Ishikawa (cell line): Measurements from ENCODE around the gene STPG3.

Experiments used
- CEBPB ChIP-seq: IDR thresholded peaks from 2 replicates; pipeline ENCODE4 v1.6.1; 2012
- CREB1 ChIP-seq: IDR thresholded peaks from 2 replicates; pipeline ENCODE4 v1.6.1; 2012; ENCODE audit warnings: low read depth
- EGR1 ChIP-seq: IDR thresholded peaks from 2 replicates; pipeline ENCODE4 v1.6.1; 2012
- EP300 ChIP-seq: IDR thresholded peaks from 2 replicates; pipeline ENCODE4 v1.6.1; 2012; ENCODE audit warnings: borderline replicate concordance
- FOXM1 ChIP-seq: IDR thresholded peaks from 2 replicates; pipeline ENCODE4 v1.6.1; 2012; ENCODE audit warnings: low read depth, borderline replicate concordance
- NFIC ChIP-seq: IDR thresholded peaks from 2 replicates; pipeline ENCODE4 v1.6.1; 2012
- RAD21 ChIP-seq: IDR thresholded peaks from 2 replicates; pipeline ENCODE4 v1.6.1; 2012; ENCODE audit warnings: low read depth
- TAF1 ChIP-seq: IDR thresholded peaks from 2 replicates; pipeline ENCODE4 v1.6.1; 2012; ENCODE audit warnings: low read depth, mild to moderate bottlenecking
- TCF12 ChIP-seq: IDR thresholded peaks from 2 replicates; pipeline ENCODE4 v1.6.1; 2012; ENCODE audit warnings: low read depth
- TEAD4 ChIP-seq: IDR thresholded peaks from 2 replicates; pipeline ENCODE4 v1.6.1; 2012
- YY1 ChIP-seq: IDR thresholded peaks from 2 replicates; pipeline ENCODE4 v1.6.1; 2012; ENCODE audit warnings: low read depth
- ZBTB7A ChIP-seq: IDR thresholded peaks from 2 replicates; pipeline ENCODE4 v1.6.1; 2012; ENCODE audit warnings: low read depth
- TF ChIP-seq, protein P1 (sequence below): IDR thresholded peaks from 2 replicates; pipeline ENCODE4 v1.6.1; 2012; ENCODE audit warnings: low read depth, mild to moderate bottlenecking
- TF ChIP-seq, protein P2 (sequence below): IDR thresholded peaks from 2 replicates; pipeline ENCODE4 v1.6.1; 2012
- TF ChIP-seq, protein P3 (sequence below): IDR thresholded peaks from 2 replicates; pipeline ENCODE4 v1.6.1; 2012

STPG3 gene

DNA sequence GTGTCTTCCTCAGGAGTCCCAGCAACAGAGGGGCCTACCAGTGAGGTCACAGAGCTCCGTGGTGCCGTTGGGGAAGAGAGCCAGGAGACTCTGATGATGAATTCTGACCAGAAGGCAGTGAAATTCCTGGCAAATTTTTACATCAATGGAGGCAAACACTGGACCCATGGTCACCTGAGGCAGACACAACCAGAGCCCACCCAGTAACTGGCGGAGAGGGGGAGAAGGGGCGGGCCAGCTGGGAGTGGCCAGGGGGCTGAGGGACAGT is at the start of gene STPG3:
STPG3 (plus strand) TSS at position 93 of the 268 bp plus-strand sequence; CDS start at position 94, 1 bp downstream.
- no peak for TF ChIP-seq EGR1
- TF ChIP-seq NFIC = no peak
- no peak for TF ChIP-seq RAD21
- TF ChIP-seq TAF1 = no peak
- TF ChIP-seq, protein P1, sequence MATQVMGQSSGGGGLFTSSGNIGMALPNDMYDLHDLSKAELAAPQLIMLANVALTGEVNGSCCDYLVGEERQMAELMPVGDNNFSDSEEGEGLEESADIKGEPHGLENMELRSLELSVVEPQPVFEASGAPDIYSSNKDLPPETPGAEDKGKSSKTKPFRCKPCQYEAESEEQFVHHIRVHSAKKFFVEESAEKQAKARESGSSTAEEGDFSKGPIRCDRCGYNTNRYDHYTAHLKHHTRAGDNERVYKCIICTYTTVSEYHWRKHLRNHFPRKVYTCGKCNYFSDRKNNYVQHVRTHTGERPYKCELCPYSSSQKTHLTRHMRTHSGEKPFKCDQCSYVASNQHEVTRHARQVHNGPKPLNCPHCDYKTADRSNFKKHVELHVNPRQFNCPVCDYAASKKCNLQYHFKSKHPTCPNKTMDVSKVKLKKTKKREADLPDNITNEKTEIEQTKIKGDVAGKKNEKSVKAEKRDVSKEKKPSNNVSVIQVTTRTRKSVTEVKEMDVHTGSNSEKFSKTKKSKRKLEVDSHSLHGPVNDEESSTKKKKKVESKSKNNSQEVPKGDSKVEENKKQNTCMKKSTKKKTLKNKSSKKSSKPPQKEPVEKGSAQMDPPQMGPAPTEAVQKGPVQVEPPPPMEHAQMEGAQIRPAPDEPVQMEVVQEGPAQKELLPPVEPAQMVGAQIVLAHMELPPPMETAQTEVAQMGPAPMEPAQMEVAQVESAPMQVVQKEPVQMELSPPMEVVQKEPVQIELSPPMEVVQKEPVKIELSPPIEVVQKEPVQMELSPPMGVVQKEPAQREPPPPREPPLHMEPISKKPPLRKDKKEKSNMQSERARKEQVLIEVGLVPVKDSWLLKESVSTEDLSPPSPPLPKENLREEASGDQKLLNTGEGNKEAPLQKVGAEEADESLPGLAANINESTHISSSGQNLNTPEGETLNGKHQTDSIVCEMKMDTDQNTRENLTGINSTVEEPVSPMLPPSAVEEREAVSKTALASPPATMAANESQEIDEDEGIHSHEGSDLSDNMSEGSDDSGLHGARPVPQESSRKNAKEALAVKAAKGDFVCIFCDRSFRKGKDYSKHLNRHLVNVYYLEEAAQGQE = no peak
- TF ChIP-seq FOXM1 = no peak
- TF ChIP-seq CREB1 = no peak
- TF ChIP-seq CEBPB = no peak
- TF ChIP-seq, protein P2, sequence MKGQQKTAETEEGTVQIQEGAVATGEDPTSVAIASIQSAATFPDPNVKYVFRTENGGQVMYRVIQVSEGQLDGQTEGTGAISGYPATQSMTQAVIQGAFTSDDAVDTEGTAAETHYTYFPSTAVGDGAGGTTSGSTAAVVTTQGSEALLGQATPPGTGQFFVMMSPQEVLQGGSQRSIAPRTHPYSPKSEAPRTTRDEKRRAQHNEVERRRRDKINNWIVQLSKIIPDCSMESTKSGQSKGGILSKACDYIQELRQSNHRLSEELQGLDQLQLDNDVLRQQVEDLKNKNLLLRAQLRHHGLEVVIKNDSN = no peak
- no peak for TF ChIP-seq TCF12
- TF ChIP-seq ZBTB7A = no peak
- TF ChIP-seq, protein P3, sequence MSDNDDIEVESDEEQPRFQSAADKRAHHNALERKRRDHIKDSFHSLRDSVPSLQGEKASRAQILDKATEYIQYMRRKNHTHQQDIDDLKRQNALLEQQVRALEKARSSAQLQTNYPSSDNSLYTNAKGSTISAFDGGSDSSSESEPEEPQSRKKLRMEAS = no peak

DNA sequence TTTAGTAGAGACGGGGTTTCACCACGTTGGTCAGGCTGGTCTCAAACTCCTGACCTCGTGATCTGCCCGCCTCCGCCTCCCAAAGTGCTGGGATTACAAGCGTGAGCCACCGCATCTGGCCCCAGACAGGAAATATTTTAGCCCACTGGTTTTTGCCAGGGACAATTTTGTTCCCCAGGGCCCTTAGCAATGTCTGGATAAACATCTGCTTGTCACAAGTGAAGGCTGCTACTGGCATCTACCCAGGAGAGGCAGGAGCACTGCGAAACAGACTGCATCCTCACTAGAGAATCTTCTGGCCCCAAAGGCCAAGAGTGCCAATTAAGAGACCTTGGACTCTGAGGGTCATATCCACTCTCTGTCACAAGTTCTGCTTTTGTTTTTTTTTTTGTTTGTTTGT is 48.1 kb upstream of the STPG3 start:
- TF ChIP-seq RAD21 (no peak), ZBTB7A (no peak), EP300 (no peak), TAF1 (no peak), TCF12 (no peak), FOXM1 (no peak), EGR1 (no peak), TEAD4 (no peak), CREB1 (no peak), NFIC (no peak), YY1 (no peak), CEBPB (no peak)
- TF ChIP-seq, protein P3 = no peak
- TF ChIP-seq, protein P2 = no peak
- TF ChIP-seq, protein P1 = no peak

DNA sequence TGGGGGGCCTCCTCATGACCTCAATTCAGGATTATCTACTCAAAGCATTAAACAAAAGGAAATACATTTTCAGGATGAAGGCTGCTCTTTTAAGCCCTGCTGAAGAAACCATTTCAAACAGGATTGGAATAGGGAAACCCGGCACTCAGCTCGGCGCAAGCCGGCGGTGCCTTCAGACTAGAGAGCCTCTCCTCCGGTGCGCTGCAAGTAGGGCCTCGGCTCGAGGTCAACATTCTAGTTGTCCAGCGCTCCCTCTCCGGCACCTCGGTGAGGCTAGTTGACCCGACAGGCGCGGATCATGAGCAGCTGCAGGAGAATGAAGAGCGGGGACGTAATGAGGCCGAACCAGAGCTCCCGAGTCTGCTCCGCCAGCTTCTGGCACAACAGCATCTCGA is 46.4 kb upstream of the STPG3 start:
- TF ChIP-seq TCF12 (no peak), TEAD4 (no peak), RAD21 (no peak), NFIC (no peak), ZBTB7A (no peak)
- TF ChIP-seq, protein P2 = no peak
- TF ChIP-seq, protein P1 = no peak

DNA sequence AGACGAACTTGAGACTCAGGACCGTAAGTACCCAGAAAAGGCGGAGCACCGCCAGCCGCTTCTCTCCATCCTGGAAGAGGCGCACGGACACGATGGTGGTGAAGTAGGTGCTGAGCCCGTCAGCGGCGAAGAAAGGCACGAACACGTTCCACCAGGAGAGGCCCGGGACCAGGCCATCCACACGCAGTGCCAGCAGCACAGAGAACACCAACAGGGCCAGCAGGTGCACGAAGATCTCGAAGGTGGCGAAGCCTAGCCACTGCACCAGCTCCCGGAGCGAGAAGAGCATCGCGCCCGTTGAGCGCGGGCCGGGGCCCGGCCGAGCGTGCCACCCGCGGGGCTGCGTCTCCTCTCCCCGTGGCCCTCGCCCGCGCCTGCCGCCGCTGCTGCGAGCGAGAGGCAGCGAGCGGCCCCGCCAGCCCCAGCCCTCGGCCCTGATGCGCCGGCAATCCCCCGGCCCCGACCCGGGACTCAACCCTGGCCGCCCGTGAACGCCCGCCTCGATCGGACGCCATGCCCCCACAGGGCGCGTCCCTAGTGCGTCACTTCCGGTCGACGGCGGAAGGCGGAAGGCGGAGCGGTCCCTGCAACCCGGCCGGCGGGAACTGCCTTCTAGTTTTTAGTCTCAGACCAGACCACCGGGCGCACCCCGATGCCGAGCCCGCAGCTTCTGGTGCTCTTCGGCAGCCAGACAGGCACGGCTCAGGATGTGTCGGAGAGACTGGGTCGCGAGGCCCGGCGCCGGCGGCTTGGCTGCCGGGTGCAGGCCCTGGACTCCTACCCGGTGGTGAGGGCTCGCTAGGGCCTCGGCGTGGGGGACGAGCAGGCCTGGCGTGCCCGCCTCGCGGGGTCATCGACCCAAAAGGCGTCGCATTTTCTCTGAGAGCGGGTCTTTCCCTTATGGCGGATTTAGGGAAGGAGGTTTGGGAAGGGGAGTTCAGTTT is 45.7 kb upstream of the STPG3 start, which contains the start of the genes NDOR1 and TMEM203:
NDOR1 (plus strand) TSS at position 575 of the 944 bp plus-strand sequence; CDS start at position 653, 78 bp downstream.
TMEM203 (minus strand) TSS at position 523 of the 944 bp plus-strand sequence; CDS start at position 289, 234 bp downstream.
- TF ChIP-seq TCF12 (peak; percentile 67), CREB1 (peak; percentile 91), CEBPB (no peak), YY1 (peak; percentile 95), TAF1 (peak; percentile 90), TEAD4 (no peak), RAD21 (no peak)
- TF ChIP-seq, protein P2 = 0 out of 2 replicates have a peak, but pooled peaks have one; percentile 14
- TF ChIP-seq, protein P3 = peak; percentile 83
- TF ChIP-seq, protein P1 = no peak
